H9 (cell line): ENCODE measurements around the gene MGMT. TPM values are rescaled to one million over a fixed set of nuclear protein-coding genes. Genes with fewer than 3 reads are reported as not detected.

Experiments used
- DNase-seq: peaks from one replicate; pipeline ENCODE4 v3.0.0-alpha.2; 2017
- H2AFZ ChIP-seq: one replicate; pipeline ENCODE4 v1.6.1; 2013; ENCODE audit warnings: mild to moderate bottlenecking, low read length, control low read depth, moderate library complexity
- H2AK5ac ChIP-seq: 2 replicates; pipeline ENCODE4 v1.6.1; 2013; ENCODE audit warnings: low read length, control low read depth, mixed read lengths; ENCODE audit not compliant: insufficient read length
- H2BK120ac ChIP-seq: one replicate; pipeline ENCODE4 v1.6.1; 2013; ENCODE audit warnings: low read depth, mild to moderate bottlenecking, low read length, control low read depth, inconsistent platforms; ENCODE audit not compliant: poor library complexity, severe bottlenecking
- H2BK12ac ChIP-seq: 2 replicates; pipeline ENCODE4 v1.6.1; 2013; ENCODE audit warnings: low read length, control low read depth, mixed read lengths, low read depth; ENCODE audit not compliant: insufficient read length
- H2BK15ac ChIP-seq: 2 replicates; pipeline ENCODE4 v1.6.1; 2013; ENCODE audit warnings: low read depth, low read length, control low read depth
- H2BK20ac ChIP-seq: one replicate; pipeline ENCODE4 v1.6.1; 2013; ENCODE audit warnings: low read depth, mild to moderate bottlenecking, low read length, control low read depth, inconsistent platforms; ENCODE audit not compliant: poor library complexity, severe bottlenecking
- H2BK5ac ChIP-seq: 2 replicates; pipeline ENCODE4 v1.6.1; 2013; ENCODE audit warnings: low read length, control low read depth, mixed read lengths; ENCODE audit not compliant: insufficient read length
- H3K14ac ChIP-seq: 2 replicates; pipeline ENCODE4 v1.6.1; 2013; ENCODE audit warnings: low read length, control low read depth; ENCODE audit not compliant: insufficient read depth
- H3K18ac ChIP-seq: 2 replicates; pipeline ENCODE4 v1.6.1; 2013; ENCODE audit warnings: low read depth, mild to moderate bottlenecking, mixed read lengths, low read length, control low read depth; ENCODE audit not compliant: insufficient read length
- H3K23ac ChIP-seq: 2 replicates; pipeline ENCODE4 v1.6.1; 2013; ENCODE audit warnings: low read length, control low read depth, mixed read lengths, low read depth; ENCODE audit not compliant: insufficient read length
- H3K23me2 ChIP-seq: 2 replicates; pipeline ENCODE4 v1.6.1; 2013; ENCODE audit warnings: low read depth, mild to moderate bottlenecking, mixed read lengths, low read length, control low read depth; ENCODE audit not compliant: insufficient read length, poor library complexity, severe bottlenecking
- H3K27ac ChIP-seq: 2 replicates; pipeline ENCODE4 v1.5.1; 2013; ENCODE audit warnings: low read length, control low read depth, mixed read lengths, low read depth; ENCODE audit not compliant: insufficient read length
- H3K27me3 ChIP-seq: 2 replicates; pipeline ENCODE4 v1.6.1; 2013; ENCODE audit warnings: low read length, control low read depth, inconsistent platforms; ENCODE audit not compliant: insufficient read depth
- H3K4ac ChIP-seq: 2 replicates; pipeline ENCODE4 v1.6.1; 2013; ENCODE audit warnings: low read depth, mild to moderate bottlenecking, control low read depth, inconsistent platforms, low read length, moderate library complexity
- H3K4me1 ChIP-seq: 2 replicates; pipeline ENCODE4 v1.6.1; 2013; ENCODE audit warnings: low read length, control low read depth, inconsistent platforms; ENCODE audit not compliant: insufficient read depth
- H3K4me2 ChIP-seq: 2 replicates; pipeline ENCODE4 v1.6.1; 2013; ENCODE audit warnings: low read length, control low read depth, mixed read lengths; ENCODE audit not compliant: insufficient read length, insufficient read depth
- H3K56ac ChIP-seq: 2 replicates; pipeline ENCODE4 v1.6.1; 2013; ENCODE audit warnings: low read depth, mild to moderate bottlenecking, mixed read lengths, low read length, control low read depth; ENCODE audit not compliant: insufficient read length
- H3K79me1 ChIP-seq: 2 replicates; pipeline ENCODE4 v1.6.1; 2013; ENCODE audit warnings: low read depth, mild to moderate bottlenecking, moderate library complexity, low read length, control low read depth, inconsistent platforms; ENCODE audit not compliant: insufficient read depth, poor library complexity, severe bottlenecking
- H3K79me2 ChIP-seq: 2 replicates; pipeline ENCODE4 v1.6.1; 2013; ENCODE audit warnings: low read length, control low read depth, inconsistent platforms; ENCODE audit not compliant: insufficient read depth
- H3K9ac ChIP-seq: 2 replicates; pipeline ENCODE4 v1.6.1; 2013; ENCODE audit warnings: low read length, control low read depth, mixed read lengths; ENCODE audit not compliant: insufficient read length; ENCODE audit errors: extremely low read depth
- H3K9me3 ChIP-seq: one replicate; pipeline ENCODE4 v1.6.1; 2013; ENCODE audit warnings: low read depth, low read length, inconsistent platforms; ENCODE audit not compliant: control insufficient read depth
- H3T11ph ChIP-seq: one replicate; pipeline ENCODE4 v1.6.1; 2013; ENCODE audit warnings: mild to moderate bottlenecking, low read length, control low read depth, inconsistent platforms
- H4K20me1 ChIP-seq: one replicate; pipeline ENCODE4 v1.6.1; 2013; ENCODE audit not compliant: control insufficient read depth, insufficient read length, insufficient read depth
- H4K5ac ChIP-seq: 2 replicates; pipeline ENCODE4 v1.6.1; 2013; ENCODE audit warnings: low read depth, mild to moderate bottlenecking, mixed read lengths, low read length, control low read depth; ENCODE audit not compliant: insufficient read length
- H4K8ac ChIP-seq: replicated peaks from 2 replicates; pipeline ENCODE4 v1.6.1; 2013; ENCODE audit warnings: low read length, control low read depth, mixed read lengths, low read depth; ENCODE audit not compliant: insufficient read length
- H4K91ac ChIP-seq: 2 replicates; pipeline ENCODE4 v1.6.1; 2013; ENCODE audit warnings: low read depth, mild to moderate bottlenecking, moderate library complexity, mixed read lengths, low read length, control low read depth; ENCODE audit not compliant: insufficient read length
- H3K27ac Mint-ChIP-seq, 3 experiments: 2 replicates in 2 of 3; 3 replicates in 1 of 3; pipeline ENCODE4 v1.8.0; 2020 to 2021; ENCODE audit warnings: mixed read lengths in 3 of 3, mild to moderate bottlenecking in 1 of 3, moderate library complexity in 1 of 3
- H3K27me3 Mint-ChIP-seq: 2 replicates; pipeline ENCODE4 v1.8.0; 2021; ENCODE audit warnings: low read depth, mild to moderate bottlenecking, moderate library complexity, mixed read lengths
- H3K36me3 Mint-ChIP-seq, 3 experiments: 2 replicates in 2 of 3; 3 replicates in 1 of 3; pipeline ENCODE4 v1.8.0; 2020 to 2021; ENCODE audit warnings: low read depth in 3 of 3, mixed read lengths in 3 of 3; ENCODE audit not compliant: insufficient read depth in 1 of 3
- H3K4me1 Mint-ChIP-seq, 2 experiments: 2 replicates each; pipeline ENCODE4 v1.8.0; 2020; ENCODE audit warnings: mixed read lengths in 2 of 2
- H3K4me3 Mint-ChIP-seq, 2 experiments: 2 replicates in 1 of 2; 3 replicates in 1 of 2; pipeline ENCODE4 v1.8.0; 2020 to 2021; ENCODE audit warnings: mild to moderate bottlenecking in 2 of 2, mixed read lengths in 2 of 2, moderate library complexity in 1 of 2
- H3K9me3 Mint-ChIP-seq, 2 experiments: 2 replicates in 1 of 2; 3 replicates in 1 of 2; pipeline ENCODE4 v1.8.0; 2020; ENCODE audit warnings: mild to moderate bottlenecking in 2 of 2, mixed read lengths in 2 of 2, moderate library complexity in 1 of 2
- WGBS: extraction: QIAGEN DNeasy Blood & Tissue Kit; methylation state at CpG from one replicate; pipeline ENCODE4 v1.1.7; 2013; ENCODE audit warnings: missing lambda C conversion rate, low lambda C conversion rate, mixed read lengths; ENCODE audit not compliant: insufficient read length; ENCODE audit errors: extremely low coverage; 5-methylcytosine and 5-hydroxymethylcytosine counted together
- total RNA-seq: library from RNA; stranded (reverse); gene quantifications from 2 replicates; pipeline ENCODE4 v1.2.1, GENCODE V29; 2021
- TF ChIP-seq, protein P1 (sequence below): fragments of 200-600 bp; sonication (generic); conservative IDR thresholded peaks from 3 replicates; pipeline ENCODE4 v1.8.0; 2021; ENCODE audit warnings: antibody characterized with exemption, mild to moderate bottlenecking

The MGMT gene
- total RNA-seq, 1 experiment from 2014 or later, result 18.4 TPM

DNA sequence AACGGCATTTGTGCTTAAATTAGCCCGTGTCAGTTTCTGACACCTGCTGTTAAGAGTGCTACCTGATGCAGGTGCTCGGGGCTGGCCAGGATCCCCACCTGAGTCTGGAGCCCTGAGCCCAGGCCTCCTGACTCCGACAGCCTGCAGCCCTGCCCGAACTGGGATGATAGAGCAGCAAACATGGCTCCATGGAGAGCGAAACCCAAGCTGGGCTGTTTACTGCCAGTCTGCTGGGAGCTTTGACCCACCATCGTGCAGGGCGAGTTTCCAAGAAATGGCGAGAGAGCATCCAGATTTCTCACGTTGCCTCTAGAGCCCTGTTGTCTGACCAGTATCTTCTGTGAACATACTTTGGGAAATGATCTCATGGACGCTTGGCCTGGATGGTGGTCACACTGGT lies 66.2 kb downstream of the MGMT start:
- Histone ChIP-seq H2BK20ac (no peak overlapping the region), H4K91ac (no peak overlapping the region), H2BK5ac (no peak overlapping the region), H2BK120ac (no peak overlapping the region), H3K56ac (no peak overlapping the region), H2BK12ac (no peak overlapping the region), H3K9ac (no peak overlapping the region), H3K23ac (no peak overlapping the region), H3K79me1 (no peaks in the 10 kb centered on the region), H3K4me2 (no peak overlapping the region), H3K9me3 (no peaks in the 10 kb centered on the region), H3K23me2 (no peaks in the 10 kb centered on the region), H3K4me1 (peaks cover 5% of the 10 kb centered on the region; the same call in 1 of the 2 replicates), H3T11ph (no peak overlapping the region), H3K27me3 (no peaks in the 10 kb centered on the region), H2BK15ac (no peak overlapping the region), H3K27ac (no peak overlapping the region), H3K4ac (no peak overlapping the region; the same call in 1 of the 2 replicates), H3K14ac (no peak overlapping the region), H2AFZ (no peak overlapping the region), H2AK5ac (no peak overlapping the region), H4K20me1 (no peaks in the 10 kb centered on the region), H4K5ac (no peak overlapping the region), H4K8ac (no peak overlapping the region), H3K18ac (no peak overlapping the region), H3K79me2 (no peaks in the 10 kb centered on the region)
- H3K9me3 Mint-ChIP-seq, result no peaks in the 10 kb centered on the region; a peak in 1 of 5 replicates
- no CpG with 5 or more reads among the region's 11 CpGs for WGBS
- no peaks in the 10 kb centered on the region; the same call in 1 of the 2 replicates for H3K27me3 Mint-ChIP-seq
- peak overlapping the region in 2 of 3 experiments; percentile 71 to 85; a peak in 3 of 7 replicates for H3K27ac Mint-ChIP-seq
- H3K4me1 Mint-ChIP-seq, result peaks cover 24 to 26% of the 10 kb centered on the region in 2 experiments
- TF ChIP-seq, protein P1, sequence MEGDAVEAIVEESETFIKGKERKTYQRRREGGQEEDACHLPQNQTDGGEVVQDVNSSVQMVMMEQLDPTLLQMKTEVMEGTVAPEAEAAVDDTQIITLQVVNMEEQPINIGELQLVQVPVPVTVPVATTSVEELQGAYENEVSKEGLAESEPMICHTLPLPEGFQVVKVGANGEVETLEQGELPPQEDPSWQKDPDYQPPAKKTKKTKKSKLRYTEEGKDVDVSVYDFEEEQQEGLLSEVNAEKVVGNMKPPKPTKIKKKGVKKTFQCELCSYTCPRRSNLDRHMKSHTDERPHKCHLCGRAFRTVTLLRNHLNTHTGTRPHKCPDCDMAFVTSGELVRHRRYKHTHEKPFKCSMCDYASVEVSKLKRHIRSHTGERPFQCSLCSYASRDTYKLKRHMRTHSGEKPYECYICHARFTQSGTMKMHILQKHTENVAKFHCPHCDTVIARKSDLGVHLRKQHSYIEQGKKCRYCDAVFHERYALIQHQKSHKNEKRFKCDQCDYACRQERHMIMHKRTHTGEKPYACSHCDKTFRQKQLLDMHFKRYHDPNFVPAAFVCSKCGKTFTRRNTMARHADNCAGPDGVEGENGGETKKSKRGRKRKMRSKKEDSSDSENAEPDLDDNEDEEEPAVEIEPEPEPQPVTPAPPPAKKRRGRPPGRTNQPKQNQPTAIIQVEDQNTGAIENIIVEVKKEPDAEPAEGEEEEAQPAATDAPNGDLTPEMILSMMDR, result no peak
- H3K4me3 Mint-ChIP-seq, result no peak overlapping the region
- no peak for DNase-seq
- H3K36me3 Mint-ChIP-seq, result peaks cover 3 to 7% (median 6%) of the 10 kb centered on the region in 3 experiments; a peak in 6 of 7 replicates
